Activated CD4-positive, alpha-beta T cell treated with anti-CD3 and anti-CD28 coated beads, Interleukin-2, amount 50 U/mL, for 4 hours (primary cell): ENCODE results near the gene WFDC9.
"Not testable (repeated sequence)": the region's sequence is repeated elsewhere in the genome, so short reads cannot be mapped to it uniquely, and the experiment has no call there.

Experiments used
- DNase-seq, 2 experiments: peaks; one replicate each; pipeline ENCODE4 v3.0.0-alpha.2; 2020

WFDC9 gene

DNA sequence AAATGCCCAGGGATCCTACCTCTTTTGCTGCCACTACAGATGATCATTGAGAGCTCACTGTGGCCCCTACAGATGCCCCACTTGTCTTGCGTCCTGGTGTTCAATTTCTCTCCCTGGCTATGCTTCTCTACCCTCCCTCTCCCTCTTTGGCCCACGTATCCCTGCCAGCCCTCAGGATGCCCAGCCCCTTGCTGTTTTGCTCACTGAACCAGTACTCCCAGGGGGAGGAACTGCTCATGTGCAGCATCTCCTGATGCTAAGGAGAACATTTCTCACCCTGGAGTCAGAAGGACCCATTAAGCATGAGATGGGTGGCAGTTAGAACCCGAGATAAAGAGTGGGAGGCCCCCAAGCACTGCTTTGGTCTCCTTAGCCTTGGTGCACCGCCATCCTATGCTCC is at the start of gene WFDC9:
TSS of gene WFDC9 (minus strand) at position 101 of the 400 bp plus-strand sequence. CDS start 21,103 bp downstream, outside the sequence.
- DNase-seq, result no peak

DNA sequence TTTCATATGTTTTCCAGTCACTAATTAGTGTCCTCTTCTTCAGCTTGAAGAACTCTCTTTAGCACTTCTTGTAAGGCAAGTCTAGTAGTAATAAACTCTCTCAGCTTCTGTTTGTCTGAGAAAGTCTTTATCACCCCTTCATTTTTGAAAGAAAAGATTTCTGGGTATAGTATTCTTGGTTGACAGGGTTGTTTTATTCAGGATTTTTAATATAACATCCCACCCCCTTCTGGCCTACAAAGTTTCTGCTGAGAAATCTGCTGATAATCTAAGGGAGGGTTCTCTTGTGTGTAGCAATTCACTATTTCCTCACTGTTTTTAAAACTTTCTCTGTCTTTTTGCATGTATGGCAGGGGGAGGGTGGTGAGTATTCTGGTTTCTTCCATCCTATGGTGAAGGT is 48.6 kb upstream of the WFDC9 start:
- no peak for DNase-seq

DNA sequence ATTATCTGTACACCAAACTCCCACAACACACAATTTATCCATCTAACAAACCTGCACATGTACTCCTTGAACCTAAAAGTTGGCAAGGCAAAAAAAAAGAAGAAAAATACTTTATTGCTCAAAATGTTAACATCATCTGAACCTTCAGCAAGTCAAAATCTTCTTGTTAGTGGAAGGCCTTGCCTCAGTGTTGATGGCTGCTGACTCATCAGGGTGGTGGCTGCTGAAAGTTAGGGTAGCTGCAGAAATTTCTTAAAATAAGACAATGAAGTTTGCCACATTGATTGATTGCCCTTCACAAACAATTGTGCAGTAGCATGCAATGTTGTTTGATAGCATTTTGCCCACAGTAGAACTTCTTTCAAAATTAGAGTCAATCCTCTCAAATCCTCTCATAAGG is 41.7 kb upstream of the WFDC9 start:
- DNase-seq, result no peak

GRCh38 chr20:45670139-45670538 is 39.1 kb upstream of the WFDC9 start, which contains the start of gene WFDC11:
Gene WFDC11 (minus strand): TSS chr20:45670239. CDS start chr20:45650600, 19,639 bp downstream.
- no peak for DNase-seq

GRCh38 chr20:45657038-45657437 is 26.0 kb upstream of the WFDC9 start:
- DNase-seq, result not testable (repeated sequence)

- DNase-seq, result not testable (repeated sequence)
Measured at GRCh38 chr20:45651726-45652125, 20.6 kb upstream of the WFDC9 start.

DNA sequence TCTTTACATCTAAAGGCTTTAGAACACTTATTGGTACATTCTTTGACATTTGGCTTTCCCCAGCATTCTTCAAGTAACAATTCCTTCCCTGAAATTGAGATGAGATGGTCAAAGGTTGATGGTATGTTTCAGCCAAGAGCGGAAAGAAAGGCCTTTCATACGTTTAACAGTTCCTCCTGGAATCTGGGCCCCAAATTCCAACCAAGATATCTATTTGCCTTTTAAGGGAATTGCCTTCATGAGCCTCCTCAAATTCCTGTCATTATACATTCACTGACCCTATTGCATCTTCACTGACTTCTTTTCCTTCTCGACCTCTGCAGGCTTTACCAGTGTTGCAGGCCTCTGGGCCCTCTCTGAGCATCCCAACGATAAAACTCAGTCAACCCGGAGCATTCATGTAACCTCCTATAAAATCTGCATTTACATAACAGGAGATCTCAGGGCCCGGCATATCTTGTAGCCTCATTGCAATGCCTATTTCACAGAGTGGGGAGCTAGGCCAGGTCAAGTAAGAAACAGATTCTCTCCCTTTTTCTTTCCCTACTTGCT is 18.3 kb upstream of the WFDC9 start:
- no peak for DNase-seq

DNA sequence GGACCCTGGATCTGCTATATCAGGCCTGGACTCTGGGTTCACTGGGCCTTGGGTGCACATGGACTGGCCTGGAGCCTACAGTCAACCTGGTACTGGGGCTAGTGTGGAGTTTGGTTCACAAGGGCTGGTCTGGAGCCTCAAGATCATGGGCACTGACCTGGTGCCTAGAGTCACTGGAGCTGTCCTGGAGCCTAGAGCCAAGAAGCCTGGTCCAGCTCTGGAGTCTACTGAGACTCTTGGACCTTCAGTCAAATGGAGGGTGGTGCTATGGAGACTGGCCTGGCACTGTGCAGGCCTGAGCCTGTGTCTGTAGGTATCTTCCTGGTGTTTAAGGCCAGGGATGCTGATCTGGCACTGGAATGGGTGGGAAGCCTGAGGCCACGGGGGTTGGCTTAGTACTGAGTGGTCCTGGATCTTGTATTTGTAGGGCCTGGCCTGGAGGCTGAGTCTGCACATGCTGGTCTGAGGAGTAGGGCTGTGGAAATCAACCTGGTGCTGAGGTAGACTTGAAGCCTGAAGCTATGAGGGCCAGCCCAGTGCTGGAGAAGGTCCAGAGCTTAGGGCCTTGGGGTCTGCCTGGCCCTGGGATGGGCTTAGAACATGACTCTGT is 16.5 kb upstream of the WFDC9 start:
- DNase-seq, result no peak

DNA sequence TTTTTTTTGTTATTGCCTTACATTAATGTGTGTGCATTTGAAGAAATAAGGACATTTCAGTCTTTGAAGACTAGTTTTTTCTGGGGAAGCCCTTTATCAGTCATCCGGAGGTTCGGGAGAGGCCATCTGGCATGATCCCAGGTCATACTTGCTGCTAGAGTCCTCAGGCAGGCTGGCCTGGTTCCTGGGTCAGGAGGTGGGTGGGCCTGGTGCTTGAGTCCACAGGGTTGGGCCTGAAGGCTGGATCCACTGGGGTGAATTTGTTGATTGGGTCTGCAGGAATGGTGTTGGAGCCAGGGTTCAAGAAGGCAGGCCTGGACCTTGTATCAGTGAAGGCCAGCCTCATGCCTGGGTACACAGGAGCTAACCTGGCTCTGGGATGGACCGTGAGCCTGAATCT is 15.8 kb upstream of the WFDC9 start:
- DNase-seq, result no peak

GRCh38 chr20:45645869-45646268 is 14.8 kb upstream of the WFDC9 start:
- DNase-seq, result not testable (repeated sequence)

GRCh38 chr20:45641076-45641475 is 10.0 kb upstream of the WFDC9 start:
- not testable (repeated sequence) for DNase-seq

- no peak for DNase-seq
Measured at GRCh38 chr20:45639687-45640086, 8.6 kb upstream of the WFDC9 start.

DNA sequence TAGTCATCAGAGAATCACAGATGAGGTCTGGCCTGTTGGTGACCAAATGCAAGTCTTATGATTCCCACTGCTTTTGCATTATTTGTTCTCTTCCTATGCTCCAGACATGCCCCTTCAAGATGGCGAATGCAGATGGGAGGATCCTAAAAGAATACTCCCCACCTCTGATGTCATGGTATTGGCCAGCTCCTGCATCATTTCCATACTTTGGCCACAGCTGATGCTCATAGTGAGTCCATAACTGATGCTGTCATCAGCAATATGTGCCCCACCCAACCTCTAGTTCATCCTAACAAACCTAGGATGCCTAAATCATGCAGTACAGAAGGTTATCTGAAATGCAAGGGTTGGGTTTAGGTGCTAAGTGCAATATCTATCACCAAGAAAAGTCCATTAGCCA is 5.4 kb upstream of the WFDC9 start:
- DNase-seq, result no peak

- no peak for DNase-seq
Measured at GRCh38 chr20:45630371-45630770, 713 bp downstream of the WFDC9 start.

DNA sequence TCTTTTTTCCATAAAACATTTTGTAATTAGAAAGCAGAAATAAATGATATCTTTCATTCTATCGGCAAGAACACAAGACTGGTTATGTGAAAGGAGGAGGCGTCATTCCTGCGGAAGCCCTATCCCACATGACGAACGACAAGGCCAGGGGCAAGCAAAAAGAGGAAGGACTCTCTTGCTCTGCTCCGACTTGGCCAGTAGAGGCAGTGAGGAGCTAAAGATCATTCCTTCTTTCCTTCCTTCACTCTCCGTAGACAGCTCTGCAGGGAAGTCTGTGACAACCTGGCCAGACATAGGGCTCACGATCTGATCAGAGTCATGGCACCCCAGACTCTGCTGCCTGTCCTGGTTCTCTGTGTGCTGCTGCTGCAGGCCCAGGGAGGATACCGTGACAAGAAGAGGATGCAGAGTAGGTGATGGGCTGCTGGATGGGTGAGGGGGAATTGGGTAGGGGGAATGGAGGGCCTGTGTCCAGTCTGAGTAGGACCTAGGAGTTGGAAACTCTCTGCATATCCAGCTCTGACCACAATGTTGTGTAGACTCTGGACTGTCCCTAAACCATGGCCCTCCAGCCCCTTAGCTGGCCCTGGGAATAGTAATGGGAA is 1.5 kb downstream of the WFDC9 start, which contains the start of gene WFDC10A:
TSS of gene WFDC10A (plus strand) at position 244 of the 605 bp plus-strand sequence. CDS start at position 319, 75 bp downstream.
- DNase-seq, result no peak

DNA sequence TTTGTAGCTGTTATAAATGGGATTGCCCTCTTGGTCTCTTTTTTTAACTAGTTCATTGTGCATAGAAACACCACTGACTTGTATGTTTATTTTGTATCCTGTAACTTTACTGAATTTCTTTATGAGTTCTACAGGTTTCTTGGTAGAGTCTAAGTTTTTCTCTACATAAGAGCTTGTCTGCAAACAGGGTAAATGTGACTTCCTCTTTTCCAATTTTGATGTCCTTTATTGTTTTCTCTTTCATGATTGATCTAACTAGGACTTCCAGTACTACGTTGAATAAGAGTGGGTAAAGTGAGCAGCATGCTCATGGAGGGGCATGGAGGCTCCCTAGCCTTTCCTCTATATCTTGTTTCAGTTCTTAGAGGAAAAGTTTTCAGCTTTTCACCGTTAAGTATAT is 4.5 kb downstream of the WFDC9 start:
- DNase-seq, result no peak

- no peak for DNase-seq
Measured at GRCh38 chr20:45621593-45621992, 9.5 kb downstream of the WFDC9 start.

DNA sequence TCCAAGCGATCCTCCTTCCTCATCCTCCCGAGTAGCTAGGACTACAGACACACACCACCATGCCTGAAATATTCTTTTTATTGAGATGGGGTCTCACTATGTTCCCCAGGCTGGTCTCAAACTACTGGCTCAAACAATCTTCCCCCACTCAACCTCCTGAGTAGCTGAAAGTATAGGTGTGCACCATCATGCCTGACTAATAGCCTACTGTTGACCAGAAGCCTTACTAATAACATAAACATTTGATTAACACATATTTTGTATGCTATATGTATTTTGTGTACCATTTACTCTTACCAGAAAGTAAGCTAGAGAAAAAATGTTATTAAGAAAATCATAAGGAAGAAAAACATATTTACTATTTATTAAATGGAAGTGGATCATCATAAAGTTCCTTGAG is 13.5 kb downstream of the WFDC9 start:
- DNase-seq, result no peak

- DNase-seq, result no peak
Measured at GRCh38 chr20:45612314-45612713, 18.8 kb downstream of the WFDC9 start.

DNA sequence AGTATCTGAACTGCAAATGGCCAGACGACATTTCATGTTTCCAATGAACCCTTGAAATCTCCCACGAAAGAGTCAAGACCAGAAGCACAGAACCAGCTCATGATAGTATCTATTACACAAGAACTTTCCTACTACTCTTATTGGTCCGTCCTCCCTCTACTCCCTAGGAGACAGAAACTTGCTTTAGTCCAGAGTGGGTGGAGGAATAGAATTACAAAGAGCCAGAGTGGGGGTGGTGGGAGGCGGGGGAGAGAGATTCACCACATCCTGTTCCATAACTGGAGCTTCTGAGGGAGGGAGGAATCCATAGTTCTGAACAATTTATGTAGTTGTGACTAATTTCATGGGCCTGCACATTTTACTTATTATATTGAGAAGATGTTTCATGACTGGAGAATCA is 20.0 kb downstream of the WFDC9 start:
- DNase-seq, result no peak

GRCh38 chr20:45607810-45608209 is 23.3 kb downstream of the WFDC9 start:
- no peak for DNase-seq

GRCh38 chr20:45595235-45595634 is 35.8 kb downstream of the WFDC9 start:
- no peak for DNase-seq

GRCh38 chr20:45593498-45593897 is 37.6 kb downstream of the WFDC9 start:
- DNase-seq, result no peak

GRCh38 chr20:45592574-45593189 is 38.4 kb downstream of the WFDC9 start:
- no peak for DNase-seq
